Mesenchymal stem cell (in vitro differentiated cells and primary cell): ENCODE measurements around the gene ZNF552.
A peak's percentile ranks its signal among the peaks of the same experiment; 100 is the strongest.

Experiments
- DNase-seq: peaks from one replicate; pipeline ENCODE4 v3.0.0-alpha.2; 2013
- H2AFZ ChIP-seq: one replicate; pipeline ENCODE4 v1.6.1; 2013; ENCODE audit warnings: low read depth, mild to moderate bottlenecking, control low read depth, inconsistent platforms, low read length, moderate library complexity
- H2AK5ac ChIP-seq: 2 replicates; pipeline ENCODE4 v1.6.1; 2013; ENCODE audit warnings: low read length, moderate library complexity, mild to moderate bottlenecking, inconsistent platforms; ENCODE audit not compliant: severe bottlenecking
- H2BK120ac ChIP-seq: one replicate; pipeline ENCODE4 v1.6.1; 2013; ENCODE audit warnings: low read depth, mild to moderate bottlenecking, inconsistent platforms, low read length, moderate library complexity
- H2BK12ac ChIP-seq, 2 experiments: one replicate each; pipeline ENCODE4 v1.6.1; 2013; ENCODE audit warnings: inconsistent platforms in 2 of 2, low read length in 2 of 2, mild to moderate bottlenecking in 2 of 2, moderate library complexity in 2 of 2, control low read depth in 1 of 2
- H2BK15ac ChIP-seq: one replicate; pipeline ENCODE4 v1.6.1; 2013; ENCODE audit warnings: mild to moderate bottlenecking, low read depth, inconsistent platforms; ENCODE audit not compliant: poor library complexity, severe bottlenecking
- H2BK5ac ChIP-seq: 2 replicates; pipeline ENCODE4 v1.6.1; 2013; ENCODE audit warnings: low read depth, mild to moderate bottlenecking, low read length, control low read depth, inconsistent platforms; ENCODE audit not compliant: poor library complexity, severe bottlenecking
- H3K14ac ChIP-seq, 2 experiments: one replicate each; pipeline ENCODE4 v1.6.1; 2013; ENCODE audit warnings: inconsistent platforms in 2 of 2, low read length in 2 of 2, control low read depth in 1 of 2, mild to moderate bottlenecking in 1 of 2, moderate library complexity in 1 of 2
- H3K18ac ChIP-seq, 2 experiments: one replicate each; pipeline ENCODE4 v1.6.1; 2013; ENCODE audit warnings: inconsistent platforms in 2 of 2, low read length in 2 of 2, control low read depth in 1 of 2, low read depth in 1 of 2, mild to moderate bottlenecking in 1 of 2
- H3K23ac ChIP-seq, 2 experiments: one replicate each; pipeline ENCODE4 v1.6.1; 2013; ENCODE audit warnings: inconsistent platforms in 2 of 2, low read length in 2 of 2, mild to moderate bottlenecking in 2 of 2, moderate library complexity in 2 of 2, control low read depth in 1 of 2
- H3K27ac ChIP-seq: 2 replicates; pipeline ENCODE4 v1.5.1; 2013; ENCODE audit warnings: mild to moderate bottlenecking, moderate library complexity, low read length, control low read depth, inconsistent platforms; ENCODE audit not compliant: poor library complexity, severe bottlenecking
- H3K27me3 ChIP-seq, 2 experiments: 2 replicates each; pipeline versions ENCODE4 v1.6.1 to v1.7.0; 2013; ENCODE audit warnings: low read length in 2 of 2, mild to moderate bottlenecking in 2 of 2, moderate library complexity in 2 of 2, control low read depth in 1 of 2, inconsistent platforms in 1 of 2; ENCODE audit not compliant: control insufficient read depth in 1 of 2, insufficient read depth in 1 of 2
- H3K36me3 ChIP-seq, 2 experiments: 2 replicates each; pipeline versions ENCODE4 v1.6.1 to v1.7.0; 2013; ENCODE audit warnings: low read length in 2 of 2, control low read depth in 1 of 2, inconsistent platforms in 1 of 2, low read depth in 1 of 2, mild to moderate bottlenecking in 1 of 2; ENCODE audit not compliant: insufficient read depth in 2 of 2, control insufficient read depth in 1 of 2
- H3K4ac ChIP-seq, 2 experiments: one replicate each; pipeline ENCODE4 v1.6.1; 2013; ENCODE audit warnings: inconsistent platforms in 2 of 2, low read length in 2 of 2, mild to moderate bottlenecking in 2 of 2, moderate library complexity in 2 of 2, control low read depth in 1 of 2, low read depth in 1 of 2
- H3K4me1 ChIP-seq: 2 replicates; pipeline ENCODE4 v1.6.1; 2013; ENCODE audit warnings: low read depth, low read length, control low read depth; ENCODE audit not compliant: control insufficient read depth, insufficient read depth
- H3K4me2 ChIP-seq: 2 replicates; pipeline ENCODE4 v1.6.1; 2013; ENCODE audit warnings: low read length, mild to moderate bottlenecking, inconsistent platforms; ENCODE audit not compliant: poor library complexity, severe bottlenecking
- H3K4me3 ChIP-seq, 2 experiments: 2 replicates each; pipeline versions ENCODE4 v1.5.1 to v1.7.0; 2013; ENCODE audit warnings: low read length in 2 of 2, mild to moderate bottlenecking in 2 of 2, control low read depth in 1 of 2, low read depth in 1 of 2; ENCODE audit not compliant: insufficient read depth in 1 of 2
- H3K79me1 ChIP-seq: replicated peaks from 2 replicates; pipeline ENCODE4 v1.6.1; 2013; ENCODE audit warnings: mild to moderate bottlenecking, control low read depth, low read length, inconsistent platforms; ENCODE audit not compliant: poor library complexity, severe bottlenecking
- H3K9ac ChIP-seq: 2 replicates; pipeline ENCODE4 v1.7.0; 2013; ENCODE audit warnings: mild to moderate bottlenecking, low read length, moderate library complexity
- H3K9me3 ChIP-seq: 2 replicates; pipeline ENCODE4 v1.7.0; 2013; ENCODE audit warnings: mild to moderate bottlenecking, low read length; ENCODE audit not compliant: control insufficient read depth
- H4K8ac ChIP-seq: one replicate; pipeline ENCODE4 v1.6.1; 2013; ENCODE audit warnings: inconsistent platforms, mild to moderate bottlenecking, low read length, moderate library complexity
- H4K91ac ChIP-seq: one replicate; pipeline ENCODE4 v1.6.1; 2013; ENCODE audit warnings: mild to moderate bottlenecking, low read length, inconsistent platforms
- WGBS: methylation state at CpG from one replicate; pipeline ENCODE4 v1.1.7; 2013; ENCODE audit warnings: mixed read lengths; 5-methylcytosine and 5-hydroxymethylcytosine counted together

ZNF552 gene

DNA sequence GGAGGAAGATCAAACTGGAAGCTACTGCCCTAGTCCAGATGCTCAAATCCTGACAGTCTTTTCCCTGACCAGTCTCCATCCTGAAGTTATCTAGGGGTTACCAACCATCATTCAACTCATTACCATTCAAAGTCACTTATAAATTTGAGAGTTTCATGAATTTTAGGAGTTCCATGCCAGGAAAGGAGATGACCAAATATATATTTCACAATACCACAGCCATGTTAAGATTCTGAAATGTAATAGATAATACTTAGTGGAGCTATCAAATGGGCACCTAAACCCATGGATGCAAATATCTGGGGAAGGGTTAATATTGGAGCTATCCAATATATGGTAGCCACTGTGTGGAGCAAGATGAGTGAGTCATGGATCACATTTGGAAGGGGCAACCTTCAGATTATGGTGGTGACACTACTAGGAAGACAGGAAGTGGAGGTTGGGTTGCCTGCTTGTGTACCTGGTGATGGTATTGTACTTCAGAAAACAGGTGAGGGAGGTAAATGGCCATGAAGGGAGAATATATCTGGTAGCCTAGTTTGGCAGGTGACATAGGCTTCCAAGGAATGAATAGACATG is 26.5 kb downstream of the ZNF552 start:
- H2AK5ac ChIP-seq: no peak overlapping the region
- no peak overlapping the region for H3K18ac ChIP-seq
- H3K4me1 ChIP-seq: no peaks in the 10 kb centered on the region
- H3K14ac ChIP-seq: no peak overlapping the region
- H2BK12ac ChIP-seq: no peak overlapping the region
- no peak overlapping the region for H3K4me3 ChIP-seq
- H2BK5ac ChIP-seq: no peak overlapping the region
- no peak overlapping the region for H3K4ac ChIP-seq
- H2BK15ac ChIP-seq: no peak overlapping the region
- H3K36me3 ChIP-seq: peaks cover 39 to 42% of the 10 kb centered on the region in 2 experiments
- peaks cover 39% of the 10 kb centered on the region for H3K79me1 ChIP-seq
- H2BK120ac ChIP-seq: no peak overlapping the region
- no peak overlapping the region for H4K8ac ChIP-seq
- no peaks in the 10 kb centered on the region for H3K27me3 ChIP-seq
- no peak overlapping the region for H2AFZ ChIP-seq
- DNase-seq: no peak
- H3K9me3 ChIP-seq: peaks cover 16% of the 10 kb centered on the region
- no peak overlapping the region for H4K91ac ChIP-seq
- H3K9ac ChIP-seq: no peak overlapping the region
- no peak overlapping the region for H3K27ac ChIP-seq
- H3K23ac ChIP-seq: no peak overlapping the region
- H3K4me2 ChIP-seq: no peak overlapping the region

DNA sequence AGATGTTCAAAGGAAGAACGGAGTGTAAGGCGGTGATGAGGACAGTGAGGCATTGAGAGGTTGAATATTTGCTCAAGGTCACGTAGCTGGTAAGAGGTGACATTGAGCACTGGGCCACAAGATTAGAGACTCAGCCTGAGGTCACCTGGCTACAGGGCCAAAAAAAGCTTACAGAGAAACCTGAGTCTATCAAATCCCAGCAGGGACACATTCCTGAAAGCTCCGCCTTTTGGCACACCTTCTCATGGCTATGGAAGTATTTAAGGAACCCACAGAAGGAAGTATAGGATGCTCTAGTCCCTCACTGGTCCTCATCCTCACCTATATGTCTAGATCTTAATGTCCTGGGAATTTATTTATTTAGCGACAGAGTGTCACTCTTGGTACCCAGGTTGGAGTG is 27.8 kb downstream of the ZNF552 start:
- no peak overlapping the region for H3K4ac ChIP-seq
- H3K79me1 ChIP-seq: peaks cover 37% of the 10 kb centered on the region
- H3K4me1 ChIP-seq: no peaks in the 10 kb centered on the region
- H2AK5ac ChIP-seq: no peak overlapping the region
- H4K8ac ChIP-seq: no peak overlapping the region
- no peak overlapping the region for H3K14ac ChIP-seq
- DNase-seq: no peak
- no peak overlapping the region for H3K23ac ChIP-seq
- peaks cover 36 to 39% of the 10 kb centered on the region in 2 experiments for H3K36me3 ChIP-seq
- H2BK120ac ChIP-seq: no peak overlapping the region
- no peak overlapping the region for H3K9ac ChIP-seq
- H3K4me2 ChIP-seq: no peak overlapping the region
- H3K4me3 ChIP-seq: no peak overlapping the region
- H2BK5ac ChIP-seq: no peak overlapping the region
- H2AFZ ChIP-seq: no peak overlapping the region
- WGBS: 85% methylated on average over 4 of the region's 5 CpGs
- no peak overlapping the region for H3K27ac ChIP-seq
- peaks cover 17% of the 10 kb centered on the region for H3K9me3 ChIP-seq
- H2BK15ac ChIP-seq: no peak overlapping the region
- H3K18ac ChIP-seq: no peak overlapping the region
- no peak overlapping the region for H4K91ac ChIP-seq
- H2BK12ac ChIP-seq: no peak overlapping the region
- no peaks in the 10 kb centered on the region for H3K27me3 ChIP-seq

DNA sequence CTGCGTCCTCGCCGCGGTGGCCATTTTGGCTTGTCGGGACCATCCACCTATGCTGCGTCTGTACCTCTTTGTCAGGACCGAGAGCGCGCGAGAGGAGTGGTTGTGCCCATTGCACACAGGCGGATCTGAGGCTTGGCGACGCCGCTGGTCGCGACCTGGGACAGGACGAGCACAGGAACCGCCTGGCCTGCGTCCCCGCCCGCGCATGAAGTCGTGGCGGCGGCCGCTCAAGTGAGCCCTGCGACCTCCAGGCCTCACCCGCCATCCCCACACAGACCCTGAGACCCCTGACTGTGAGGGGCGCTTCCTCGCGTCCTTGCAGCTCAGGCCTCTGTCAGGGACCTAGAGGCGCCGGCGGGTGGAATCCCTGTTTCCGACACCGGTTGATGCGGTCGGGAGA is 28.4 kb downstream of the ZNF552 start:
- peaks cover 23% of the 10 kb centered on the region for H3K9me3 ChIP-seq
- H3K4me3 ChIP-seq: no peak overlapping the region
- H3K27ac ChIP-seq: no peak overlapping the region
- no peak overlapping the region for H3K18ac ChIP-seq
- no peak overlapping the region for H3K9ac ChIP-seq
- H2AFZ ChIP-seq: no peak overlapping the region
- H2BK120ac ChIP-seq: no peak overlapping the region
- H3K27me3 ChIP-seq: no peaks in the 10 kb centered on the region
- H3K4me2 ChIP-seq: no peak overlapping the region
- WGBS: 97% methylated on average over 38 of the region's 38 CpGs
- DNase-seq: no peak
- H3K79me1 ChIP-seq: peaks cover 32% of the 10 kb centered on the region
- H3K36me3 ChIP-seq: peaks cover 35 to 37% of the 10 kb centered on the region in 2 experiments
- H3K23ac ChIP-seq: no peak overlapping the region
- H3K14ac ChIP-seq: no peak overlapping the region
- H2BK15ac ChIP-seq: no peak overlapping the region
- H2BK5ac ChIP-seq: no peak overlapping the region
- H3K4me1 ChIP-seq: no peaks in the 10 kb centered on the region
- H2BK12ac ChIP-seq: no peak overlapping the region
- no peak overlapping the region for H3K4ac ChIP-seq
- H4K91ac ChIP-seq: no peak overlapping the region
- no peak overlapping the region for H2AK5ac ChIP-seq
- no peak overlapping the region for H4K8ac ChIP-seq

DNA sequence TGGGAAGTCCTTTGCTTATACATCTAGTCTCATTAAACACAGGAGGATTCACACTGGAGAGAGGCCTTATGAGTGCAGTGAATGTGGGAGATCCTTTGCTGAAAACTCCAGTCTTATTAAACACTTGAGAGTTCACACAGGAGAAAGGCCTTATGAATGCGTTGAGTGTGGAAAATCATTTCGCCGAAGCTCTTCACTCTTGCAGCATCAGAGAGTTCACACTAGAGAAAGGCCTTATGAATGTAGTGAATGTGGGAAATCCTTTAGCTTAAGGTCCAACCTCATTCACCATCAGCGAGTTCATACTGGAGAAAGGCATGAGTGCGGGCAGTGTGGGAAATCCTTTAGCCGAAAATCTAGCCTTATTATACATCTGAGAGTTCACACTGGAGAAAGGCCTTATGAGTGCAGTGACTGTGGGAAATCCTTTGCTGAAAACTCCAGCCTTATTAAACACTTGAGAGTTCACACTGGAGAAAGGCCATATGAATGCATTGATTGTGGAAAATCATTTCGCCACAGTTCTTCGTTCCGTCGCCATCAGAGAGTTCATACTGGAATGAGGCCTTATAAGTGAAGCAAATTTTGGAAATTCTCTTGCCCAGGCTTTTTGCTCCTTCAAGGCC is 35.4 kb downstream of the ZNF552 start:
- no peak overlapping the region for H4K8ac ChIP-seq
- H2BK12ac ChIP-seq: no peak overlapping the region
- H4K91ac ChIP-seq: no peak overlapping the region
- peaks cover 60% of the 10 kb centered on the region for H3K9me3 ChIP-seq
- no peak overlapping the region for H2AFZ ChIP-seq
- H2BK5ac ChIP-seq: no peak overlapping the region
- no peak overlapping the region for H3K27ac ChIP-seq
- over 99% methylated on average over 10 of the region's 10 CpGs for WGBS
- H3K36me3 ChIP-seq: peaks cover 42 to 65% of the 10 kb centered on the region in 2 experiments
- no peak overlapping the region for H2AK5ac ChIP-seq
- H3K4me1 ChIP-seq: no peaks in the 10 kb centered on the region
- no peak overlapping the region for H3K4ac ChIP-seq
- peaks cover 26% of the 10 kb centered on the region for H3K79me1 ChIP-seq
- no peak overlapping the region for H3K14ac ChIP-seq
- DNase-seq: no peak
- no peak overlapping the region for H2BK120ac ChIP-seq
- no peak overlapping the region for H3K9ac ChIP-seq
- no peaks in the 10 kb centered on the region for H3K27me3 ChIP-seq
- H3K23ac ChIP-seq: no peak overlapping the region
- H3K18ac ChIP-seq: no peak overlapping the region
- H3K4me2 ChIP-seq: no peak overlapping the region
- H3K4me3 ChIP-seq: peak overlapping the region in 1 of 2 experiments; percentile 16
- no peak overlapping the region for H2BK15ac ChIP-seq
